GM12891 (cell line): ENCODE data around the gene KRT71.

Experiments
- DNase-seq: peaks from one replicate; pipeline ENCODE4 v3.0.0; 2011; ENCODE audit warnings: low spot score; ENCODE audit not compliant: insufficient read length
- FAIRE-seq: peaks from 2 replicates; lab custom pipeline; 2011; peaks lifted over from hg19 to GRCh38; lab: Jason Lieb, UNC
- PAX5 ChIP-seq: IDR thresholded peaks from 2 replicates; pipeline ENCODE4 v1.6.1; 2011; ENCODE audit warnings: low read length, moderate library complexity, mild to moderate bottlenecking; ENCODE audit not compliant: insufficient read depth, severe bottlenecking
- POLR2A ChIP-seq: IDR thresholded peaks from 2 replicates; pipeline ENCODE4 v1.6.1; 2011; ENCODE audit warnings: low read depth, low read length, control low read depth
- POLR2AphosphoS5 ChIP-seq: IDR thresholded peaks from 2 replicates; pipeline ENCODE4 v1.6.1; 2011; ENCODE audit warnings: low read depth, low read length, control low read depth
- POU2F2 ChIP-seq: IDR thresholded peaks from 2 replicates; pipeline ENCODE4 v1.6.1; 2011; ENCODE audit warnings: low read depth, mild to moderate bottlenecking, control low read depth, low read length, moderate library complexity
- SPI1 ChIP-seq: IDR thresholded peaks from 2 replicates; pipeline ENCODE4 v1.6.1; 2011; ENCODE audit warnings: low read depth, low read length, control low read depth
- TAF1 ChIP-seq: IDR thresholded peaks from 2 replicates; pipeline ENCODE4 v1.6.1; 2011; ENCODE audit warnings: low read depth, low read length, control low read depth

Gene KRT71

DNA sequence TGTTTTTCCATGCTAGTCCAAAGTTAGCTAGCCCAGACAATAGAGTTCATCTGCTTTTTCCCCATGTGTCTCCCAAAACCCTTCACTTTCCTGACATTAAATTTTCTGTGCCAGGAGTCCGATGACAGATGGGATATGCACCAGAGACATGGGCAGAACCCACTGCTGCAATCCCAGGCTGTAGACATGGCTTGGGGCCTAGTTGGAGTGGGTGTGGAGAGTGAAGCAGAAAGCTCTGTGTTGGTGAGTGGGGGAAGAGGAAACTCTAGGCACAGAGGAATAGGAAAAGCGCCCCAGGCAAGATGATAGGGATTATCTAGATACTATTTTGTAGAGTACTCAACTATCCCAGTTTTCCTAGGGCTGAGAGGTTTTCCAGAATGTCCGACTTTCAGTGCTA is 25.5 kb upstream of the KRT71 start:
- FAIRE-seq (no peak), DNase-seq (no peak)
- TF ChIP-seq TAF1 (no peak), POLR2A (no peak), POU2F2 (no peak), SPI1 (no peak), POLR2AphosphoS5 (no peak), PAX5 (no peak)

- FAIRE-seq = no peak
- TF ChIP-seq POU2F2 (no peak), SPI1 (no peak), TAF1 (no peak), POLR2A (no peak), POLR2AphosphoS5 (no peak), PAX5 (no peak)
- DNase-seq = no peak
Measured at GRCh38 chr12:52577316-52577715, 24.4 kb upstream of the KRT71 start.

DNA sequence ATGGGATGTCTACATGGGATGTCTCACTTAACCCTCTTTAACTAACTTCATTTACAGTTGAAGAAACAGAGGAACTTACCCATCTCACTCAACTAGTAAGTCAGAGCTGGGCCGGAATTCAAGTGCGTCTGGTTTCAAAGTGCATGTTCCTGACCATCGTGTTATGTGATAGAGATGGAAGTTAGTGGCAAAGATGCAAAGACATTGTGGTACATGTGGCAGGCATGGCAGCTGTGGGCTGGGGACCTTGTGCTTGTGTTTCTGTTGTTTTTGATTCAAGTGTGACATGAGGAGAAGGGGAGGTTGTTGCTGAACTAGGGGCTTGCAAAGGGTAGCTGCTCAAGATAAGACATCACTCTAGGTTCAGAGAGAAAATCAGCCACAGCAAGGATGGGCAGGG is 23.0 kb upstream of the KRT71 start:
- DNase-seq (no peak), FAIRE-seq (no peak)
- TF ChIP-seq POLR2A = no peak
- no peak for TF ChIP-seq PAX5
- no peak for TF ChIP-seq POU2F2
- TF ChIP-seq SPI1 = no peak
- TF ChIP-seq TAF1 = no peak
- no peak for TF ChIP-seq POLR2AphosphoS5

DNA sequence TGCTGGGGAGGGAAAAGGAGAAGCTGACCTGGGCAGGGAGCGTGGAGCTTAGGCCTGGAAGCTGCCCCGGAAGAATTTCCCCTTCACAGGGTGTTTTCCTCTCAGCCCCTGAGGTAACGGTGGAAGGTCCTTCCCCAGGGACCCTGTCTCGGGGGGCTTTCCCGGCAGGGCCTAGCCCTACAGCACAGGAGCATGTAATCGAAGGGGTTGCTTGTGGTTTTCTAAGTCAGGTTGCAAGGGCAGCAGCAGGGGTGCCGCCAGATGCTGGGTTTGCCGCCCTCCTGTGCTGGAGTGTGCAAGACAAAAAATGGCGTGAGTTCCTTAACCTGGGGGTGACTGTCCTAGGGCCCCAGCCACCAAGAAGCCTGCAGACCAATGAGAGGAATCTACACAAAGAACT is 22.3 kb upstream of the KRT71 start:
- DNase-seq (no peak), FAIRE-seq (no peak)
- TF ChIP-seq TAF1 (no peak), PAX5 (no peak), SPI1 (no peak), POLR2A (no peak), POLR2AphosphoS5 (no peak), POU2F2 (no peak)

- no peak for FAIRE-seq
- TF ChIP-seq PAX5 (no peak), POLR2AphosphoS5 (no peak), POU2F2 (no peak), POLR2A (no peak), SPI1 (no peak), TAF1 (no peak)
- no peak for DNase-seq
Measured at GRCh38 chr12:52573743-52574142, 20.8 kb upstream of the KRT71 start, which contains the start of gene KRT74. KRT74 (minus strand) TSS chr12:52573843; CDS start chr12:52573777, 66 bp downstream.

DNA sequence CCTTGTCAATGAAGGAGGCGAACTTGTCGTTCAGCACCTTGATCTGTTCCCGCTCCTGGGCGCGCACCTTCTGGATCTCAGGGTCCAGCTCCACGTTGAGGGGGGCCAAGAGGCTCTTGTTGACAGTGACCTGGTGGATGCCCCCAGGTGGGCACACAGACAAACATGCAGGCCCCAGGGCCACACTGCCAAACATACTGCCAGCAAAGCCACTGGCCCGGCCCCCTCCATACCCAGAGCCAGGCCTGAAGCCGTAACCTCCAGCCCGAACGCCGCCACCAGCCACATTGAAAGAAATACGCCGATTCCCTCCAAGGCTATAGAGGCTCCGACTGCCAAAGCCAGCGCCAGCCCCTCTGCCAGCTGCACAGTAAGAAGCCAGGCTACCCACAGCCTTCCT is 20.4 kb upstream of the KRT71 start:
- DNase-seq (no peak), FAIRE-seq (no peak)
- TF ChIP-seq TAF1 (no peak), POLR2A (no peak), POLR2AphosphoS5 (no peak), SPI1 (no peak), PAX5 (no peak), POU2F2 (no peak)

DNA sequence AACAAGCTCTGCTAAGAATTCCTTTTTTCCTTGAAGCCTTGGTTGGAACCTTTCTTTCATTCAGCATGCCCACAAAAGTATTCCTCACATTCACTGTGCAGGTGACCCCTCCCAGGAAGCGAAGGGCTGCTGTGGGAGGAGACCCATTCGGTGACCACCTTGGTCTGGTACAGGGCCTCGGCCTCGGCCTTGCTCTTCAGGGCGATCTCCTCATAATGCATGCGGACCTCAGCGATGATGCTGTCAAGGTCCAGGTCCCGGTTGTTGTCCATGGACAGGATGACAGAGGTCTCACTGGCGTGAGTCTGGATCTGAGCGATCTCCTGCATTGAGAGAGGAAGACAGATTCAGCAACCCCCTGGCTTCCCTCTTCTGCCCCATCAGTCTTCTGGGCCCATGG is 17.6 kb upstream of the KRT71 start:
- no peak for FAIRE-seq
- no peak for DNase-seq
- TF ChIP-seq PAX5 (no peak), POLR2AphosphoS5 (no peak), TAF1 (no peak), POU2F2 (no peak), SPI1 (no peak), POLR2A (no peak)

- no peak for DNase-seq
- FAIRE-seq = no peak
- TF ChIP-seq PAX5 (no peak), POU2F2 (no peak), SPI1 (no peak), POLR2AphosphoS5 (no peak), TAF1 (no peak), POLR2A (no peak)
Measured at GRCh38 chr12:52568111-52568510, 15.2 kb upstream of the KRT71 start.

DNA sequence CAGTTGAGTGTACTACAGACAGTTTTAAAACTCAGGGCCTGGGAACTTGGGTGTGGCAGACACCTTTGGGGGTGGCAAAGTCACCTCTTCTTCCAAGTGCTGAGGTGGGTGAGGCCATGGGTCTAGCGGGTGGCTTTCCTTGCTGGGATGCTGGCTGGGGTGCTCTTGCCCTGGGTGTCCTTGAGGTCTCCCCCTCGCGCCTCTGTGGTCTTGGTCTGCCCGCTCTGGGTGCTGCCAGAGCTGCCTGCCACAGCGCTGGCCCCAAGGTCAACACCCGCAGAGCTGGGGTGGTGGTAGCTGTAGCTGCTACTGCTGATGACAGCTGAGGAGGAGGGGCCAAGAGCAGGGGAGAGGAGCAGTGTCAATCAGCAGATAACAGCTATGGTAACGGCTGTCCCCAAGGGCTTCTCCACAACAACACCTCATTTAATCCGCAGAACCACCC is 13.9 kb upstream of the KRT71 start:
- FAIRE-seq (no peak), DNase-seq (no peak)
- TF ChIP-seq POLR2AphosphoS5 (no peak), SPI1 (no peak), POU2F2 (no peak), TAF1 (no peak), PAX5 (no peak), POLR2A (no peak)

DNA sequence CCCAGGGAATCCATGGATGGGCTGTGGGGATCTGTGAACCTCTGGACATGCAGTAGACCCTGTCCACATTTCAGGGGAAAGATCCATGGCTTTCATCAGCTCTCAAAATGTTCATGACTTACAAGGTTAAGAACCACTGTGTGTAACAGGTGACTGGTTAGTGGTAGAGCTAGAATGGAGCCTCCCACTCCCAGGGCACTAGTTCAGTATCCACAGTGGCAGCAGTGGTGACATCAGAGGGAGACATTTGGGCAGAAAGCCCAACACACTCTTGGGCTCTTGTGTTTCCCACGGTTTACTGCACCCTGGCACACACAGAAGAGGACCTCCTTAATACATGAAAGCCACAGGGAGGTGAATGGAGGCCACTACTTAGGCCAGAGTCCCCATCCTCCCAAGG is 11.6 kb upstream of the KRT71 start:
- DNase-seq = no peak
- no peak for FAIRE-seq
- TF ChIP-seq TAF1 (no peak), POLR2AphosphoS5 (no peak), SPI1 (no peak), POU2F2 (no peak), POLR2A (no peak), PAX5 (no peak)
